GM18868 (cell line): ENCODE results near the gene PLEKHF1.
A peak's percentile ranks its signal among the peaks of the same experiment; 100 is the strongest.
"Not testable (repeated sequence)": the region's sequence is repeated elsewhere in the genome, so short reads cannot be mapped to it uniquely, and the experiment has no call there.

Source experiments
- ATAC-seq: cut with Tn5 transposase; IDR thresholded peaks from one replicate; pipeline ENCODE4 v1.9.1; 2021; ENCODE audit warnings: mild to moderate bottlenecking, moderate library complexity; ENCODE audit not compliant: unreplicated experiment

PLEKHF1 gene

DNA sequence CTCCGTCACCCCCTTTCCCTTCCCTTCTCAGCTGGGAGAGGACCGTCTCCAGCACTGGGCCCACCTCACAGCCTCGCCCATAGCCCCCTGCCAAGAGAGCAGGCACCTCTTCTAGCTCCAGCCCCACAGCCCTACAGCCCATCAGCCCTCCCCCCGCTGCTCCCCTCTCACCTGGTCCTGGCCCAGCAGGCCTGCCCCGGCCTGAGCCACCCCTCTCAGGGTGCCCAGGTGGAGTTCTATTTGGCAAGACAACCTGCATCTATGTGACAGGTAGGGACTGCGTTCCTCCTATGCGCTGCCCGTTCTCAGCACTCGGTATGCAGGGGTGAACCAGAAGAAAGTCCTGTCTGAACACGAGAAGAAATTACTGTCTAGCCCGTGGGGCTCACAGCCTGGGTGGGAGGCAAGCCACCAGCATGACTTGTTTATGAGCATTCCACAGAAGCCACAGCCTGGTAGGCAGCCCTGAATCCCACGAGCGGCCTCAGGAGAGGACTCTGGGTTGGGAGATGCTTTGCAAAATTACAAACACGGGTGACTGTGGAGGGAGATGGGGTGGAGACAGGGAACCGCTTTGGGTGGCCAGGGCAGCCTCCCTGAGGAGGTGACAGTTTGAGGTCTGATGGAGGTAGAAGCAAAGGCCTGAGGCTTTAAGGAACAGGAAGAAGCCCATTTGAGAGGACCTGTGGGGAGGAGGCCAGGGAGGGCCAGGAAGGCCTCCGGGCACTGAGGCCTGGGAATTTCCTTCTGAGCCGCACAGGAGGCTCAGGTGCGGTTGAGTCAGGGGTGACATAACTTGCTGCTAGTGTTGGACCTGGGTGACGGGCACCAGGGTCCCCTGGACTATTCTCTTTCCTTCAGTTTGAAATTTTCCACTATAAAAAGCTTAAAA, 1.2 kb upstream of the PLEKHF1 start:
- no peak for ATAC-seq

GRCh38 chr19:29664753-29665214, 477 bp upstream of the PLEKHF1 start:
- ATAC-seq: no peak

DNA sequence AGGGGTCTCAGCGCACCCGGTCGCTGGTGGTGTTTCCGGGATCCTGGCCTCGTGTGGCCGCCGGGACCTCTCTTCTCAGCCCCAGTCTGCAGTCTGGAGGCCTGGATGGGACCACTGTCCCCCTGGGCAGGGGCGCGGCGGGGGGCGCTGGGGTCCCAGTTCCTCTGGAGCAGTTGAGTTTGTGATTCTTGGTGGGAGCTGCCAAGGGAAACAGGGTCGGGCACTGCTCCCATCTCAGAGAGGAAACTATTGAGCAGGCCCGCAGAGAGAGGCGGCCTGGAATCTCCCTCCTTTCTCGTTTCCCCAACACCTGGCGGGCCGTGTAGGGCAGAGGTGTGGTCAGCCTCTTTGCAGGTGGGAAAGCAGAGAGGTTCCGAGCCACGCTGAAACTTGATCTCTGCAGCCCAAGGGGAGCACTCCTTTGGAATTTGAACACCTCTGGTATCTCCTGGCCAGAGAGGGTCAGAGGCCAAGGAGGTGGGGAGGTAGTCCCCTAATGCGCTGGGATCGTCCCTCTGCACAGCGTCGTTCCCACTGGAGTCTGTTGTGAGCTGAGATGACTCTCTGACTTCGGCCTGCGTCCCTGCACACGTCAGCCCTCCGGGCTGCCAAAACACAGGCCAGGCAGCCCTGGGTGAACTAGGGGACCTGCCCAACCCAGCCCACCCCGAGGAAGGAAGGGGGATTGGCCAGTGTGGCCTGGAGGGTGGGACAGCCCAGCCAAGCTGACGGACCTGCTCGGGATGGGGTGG, 741 bp downstream of the PLEKHF1 start:
- ATAC-seq: peak; percentile 31

DNA sequence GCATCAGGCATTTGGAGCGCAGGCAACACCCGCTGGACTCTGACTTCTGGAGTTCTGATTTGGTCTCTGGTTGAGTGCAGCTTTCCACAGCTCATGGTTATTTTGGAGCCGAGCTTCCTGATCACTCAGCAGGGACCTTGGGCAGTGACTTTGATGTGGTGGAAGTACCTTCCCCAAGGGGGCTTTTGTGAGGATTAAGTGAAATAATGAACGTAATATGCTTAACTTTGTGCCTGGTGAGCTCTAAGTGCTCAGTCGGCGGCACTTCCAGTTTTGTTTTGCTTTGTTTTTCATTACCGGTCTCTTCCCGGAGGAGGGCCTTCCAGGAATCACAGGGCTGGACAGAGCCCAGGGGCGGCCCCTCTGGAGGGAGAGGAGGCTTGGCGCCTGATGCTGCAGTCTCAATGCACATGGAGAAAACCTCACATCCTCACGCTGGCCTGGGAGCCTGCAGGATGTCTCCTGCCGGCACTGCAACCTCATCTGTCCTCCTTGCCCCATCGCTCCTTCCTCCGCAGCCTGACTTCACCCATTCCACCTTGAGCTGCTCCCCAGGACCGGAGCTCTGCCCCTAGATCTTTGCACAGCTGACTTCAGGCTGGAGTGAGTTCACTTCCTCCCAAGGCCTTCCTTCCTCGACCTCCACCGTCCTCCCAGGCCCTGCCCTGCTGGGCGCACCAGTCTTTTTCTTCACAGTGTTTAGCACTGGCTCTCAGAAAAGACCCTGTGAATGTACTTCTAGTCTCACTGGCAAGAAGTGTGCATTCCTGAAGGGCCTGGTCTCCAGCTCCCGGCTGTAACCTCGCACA, 1.5 kb downstream of the PLEKHF1 start:
- no peak for ATAC-seq

- no peak for ATAC-seq
These were observed 2.1 kb downstream of the PLEKHF1 start for GRCh38 chr19:29667387-29667783.

DNA sequence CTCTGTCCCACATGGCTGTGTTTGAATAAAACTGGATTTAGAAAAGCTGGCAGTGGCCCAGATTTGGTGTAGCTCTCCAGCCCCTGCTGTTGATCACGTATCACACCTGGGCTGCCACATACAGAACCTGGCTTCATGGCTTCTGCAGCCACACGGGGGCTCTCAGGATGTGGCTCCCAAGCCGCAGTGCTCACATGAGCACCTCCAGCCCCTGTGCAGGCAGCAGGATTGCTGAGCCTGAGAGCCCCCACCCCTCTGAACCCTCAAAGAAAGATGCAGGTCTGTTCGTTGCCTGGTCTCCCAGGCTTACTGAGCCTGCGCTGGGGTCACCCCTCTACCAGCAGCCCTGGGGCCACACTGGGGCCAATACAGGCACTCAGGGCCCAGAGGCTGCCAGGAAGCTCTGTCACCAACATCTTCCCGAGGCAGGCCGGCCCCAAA, 2.7 kb downstream of the PLEKHF1 start:
- no peak for ATAC-seq

- no peak for ATAC-seq
These were observed 3.7 kb downstream of the PLEKHF1 start for GRCh38 chr19:29668746-29669609.

GRCh38 chr19:29670255-29670654, 5.0 kb downstream of the PLEKHF1 start:
- no peak for ATAC-seq

DNA sequence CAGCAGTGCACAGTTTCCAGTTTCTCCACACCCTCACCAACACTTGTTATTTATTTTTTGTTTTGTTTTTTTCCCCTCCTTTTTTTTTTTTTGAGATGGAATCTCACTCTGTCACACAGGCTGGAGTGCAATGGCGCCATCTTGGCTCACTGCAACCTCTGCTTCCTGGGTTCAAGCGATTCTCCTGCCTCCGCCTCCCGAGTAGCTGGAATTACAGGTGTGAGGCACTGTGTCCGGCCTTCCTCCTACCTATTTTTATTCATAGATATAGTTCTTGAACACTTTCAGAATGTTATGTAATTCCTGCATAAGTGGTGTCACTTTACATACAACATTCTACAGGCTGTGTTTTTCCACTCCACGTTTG, 5.7 kb downstream of the PLEKHF1 start:
- not testable (repeated sequence) for ATAC-seq

DNA sequence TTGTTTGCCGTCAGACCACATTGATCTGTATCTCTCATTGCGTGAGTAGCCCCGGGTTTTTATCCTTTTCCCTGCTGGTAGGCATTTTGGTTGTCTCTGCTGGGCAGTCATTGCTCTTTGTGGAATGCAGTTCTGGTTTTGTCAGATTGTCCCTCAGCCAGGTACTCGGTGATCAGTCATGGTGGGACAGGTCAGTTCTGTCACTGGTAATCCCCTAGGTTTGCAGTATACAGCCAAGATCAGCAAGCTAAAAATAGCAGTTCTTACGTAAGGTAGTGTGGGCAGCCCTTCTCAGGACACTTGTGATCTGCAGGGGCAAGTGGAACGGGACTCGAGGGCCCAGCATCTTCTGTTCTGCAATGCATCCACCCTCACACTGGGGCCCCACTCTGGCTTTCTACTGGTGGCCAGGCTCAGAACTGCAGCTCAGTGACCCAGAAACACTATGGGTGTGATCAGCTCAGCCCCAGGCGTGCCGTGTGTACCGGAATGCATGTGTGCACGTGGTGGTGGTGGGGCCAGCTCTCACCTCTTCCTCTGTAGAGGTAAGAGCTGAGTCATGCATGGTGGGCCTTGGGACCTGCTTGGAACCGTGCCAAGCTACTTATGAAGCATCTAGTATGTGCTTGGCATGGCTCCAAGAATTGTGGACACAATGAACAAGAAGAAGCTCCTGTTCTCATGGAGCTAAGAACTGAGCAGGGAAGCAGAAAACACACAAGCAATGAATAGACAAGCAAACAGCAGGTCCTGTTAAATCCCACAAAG, 6.3 kb downstream of the PLEKHF1 start:
- ATAC-seq: peak; percentile 78

- no peak for ATAC-seq
These were observed 7.2 kb downstream of the PLEKHF1 start for GRCh38 chr19:29672319-29672932.

DNA sequence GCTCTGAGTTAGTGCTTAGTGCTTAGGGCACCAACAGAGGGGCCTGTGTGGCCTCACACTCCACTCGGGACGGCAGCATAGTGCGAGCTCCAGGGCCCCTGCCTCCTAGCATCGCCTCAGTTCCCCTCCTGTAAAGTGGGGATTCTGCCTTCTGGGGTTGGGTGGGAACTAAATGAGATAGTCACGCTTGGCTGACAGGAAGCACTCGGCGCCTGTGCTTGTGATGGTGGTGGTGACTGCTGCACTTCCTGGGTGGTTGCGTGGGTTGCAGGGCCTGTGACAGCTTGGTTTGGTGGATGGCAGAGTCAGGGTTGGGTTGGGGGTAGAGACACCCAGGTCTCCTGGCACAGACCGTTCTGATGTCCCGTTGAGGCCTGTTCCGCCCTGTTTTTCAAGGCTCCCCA, 7.7 kb downstream of the PLEKHF1 start:
- ATAC-seq: peak; percentile 46

- ATAC-seq: no peak
These were observed 8.4 kb downstream of the PLEKHF1 start for GRCh38 chr19:29673451-29674371.

- ATAC-seq: no peak
These were observed 9.3 kb downstream of the PLEKHF1 start for GRCh38 chr19:29674374-29675119.

GRCh38 chr19:29675120-29675649, 9.9 kb downstream of the PLEKHF1 start:
- ATAC-seq: no peak

GRCh38 chr19:29675650-29676186, 10.5 kb downstream of the PLEKHF1 start:
- ATAC-seq: no peak

DNA sequence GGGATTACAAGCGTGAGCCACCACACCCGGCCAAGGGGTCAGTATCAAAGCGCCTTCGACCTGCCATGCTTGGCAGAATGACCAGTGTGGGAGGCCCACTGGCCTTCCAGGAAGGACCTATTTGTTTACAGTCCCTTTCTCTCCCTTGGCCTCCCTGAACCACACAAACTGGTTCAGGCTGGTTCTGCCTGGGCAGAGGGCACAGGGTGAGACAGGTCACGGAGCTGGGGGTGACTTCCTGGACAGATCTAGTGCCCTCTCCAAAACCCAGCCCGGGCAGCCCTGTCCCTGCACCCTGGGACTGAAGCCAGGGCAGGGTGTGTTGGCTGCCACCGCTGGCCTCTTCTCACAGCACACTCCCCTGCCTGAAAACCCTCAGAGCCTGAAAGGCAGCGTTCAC, 11.3 kb downstream of the PLEKHF1 start:
- no peak for ATAC-seq
